Measurements from ENCODE around the gene RAB5B. TPM values are rescaled to one million over a fixed set of nuclear protein-coding genes. Genes with fewer than 3 reads are reported as not detected.

RAB5B gene
- total RNA-seq, 1 experiment from 2014 or later: 61.0 TPM

GRCh38 chr12:55933799-55934742, 39.8 kb upstream of the RAB5B start:
- Histone ChIP-seq H3K27me3 (no peaks in the 10 kb centered on the region), H3K4me1 (peaks cover 13% of the 10 kb centered on the region), H3K36me3 (no peaks in the 10 kb centered on the region), H3K27ac (no peak overlapping the region), H3K9me3 (replicated peaks) (no peaks in the 10 kb centered on the region), H3K4me3 (no peak overlapping the region)
- DNase-seq: no peak

DNA sequence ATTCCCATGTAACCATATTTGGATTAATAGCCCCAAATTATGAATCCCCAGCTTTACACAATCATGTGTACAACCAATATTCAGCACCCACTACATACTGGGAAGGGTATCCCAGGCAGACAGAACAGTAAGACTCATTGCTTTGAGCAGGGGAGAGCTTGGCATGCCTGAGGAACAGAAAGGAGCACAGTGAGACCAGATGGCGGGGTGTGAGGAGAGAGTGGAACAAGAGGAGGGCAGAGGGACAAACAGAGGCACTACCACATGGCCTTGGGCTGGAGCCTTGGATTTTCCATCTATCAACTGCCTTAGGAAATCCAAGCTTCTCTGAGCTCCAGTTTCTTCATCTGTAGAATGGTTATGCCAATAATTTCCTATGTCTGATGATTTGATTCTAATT, 39.1 kb upstream of the RAB5B start:
- H3K4me3 ChIP-seq: no peak overlapping the region
- no peak for DNase-seq
- no peak overlapping the region for H3K27ac ChIP-seq
- H3K36me3 ChIP-seq: no peaks in the 10 kb centered on the region
- no peaks in the 10 kb centered on the region for H3K27me3 ChIP-seq
- H3K4me1 ChIP-seq: peaks cover 13% of the 10 kb centered on the region
- no peaks in the 10 kb centered on the region for H3K9me3 ChIP-seq (replicated peaks)

GRCh38 chr12:55935738-55936151, 38.1 kb upstream of the RAB5B start:
- Histone ChIP-seq H3K36me3 (no peaks in the 10 kb centered on the region), H3K4me3 (no peak overlapping the region), H3K27me3 (no peaks in the 10 kb centered on the region), H3K4me1 (peaks cover 13% of the 10 kb centered on the region), H3K27ac (no peak overlapping the region), H3K9me3 (replicated peaks) (no peaks in the 10 kb centered on the region)
- no peak for DNase-seq

GRCh38 chr12:55937981-55938380, 35.9 kb upstream of the RAB5B start:
- H3K27ac ChIP-seq: no peak overlapping the region

GRCh38 chr12:55938826-55939501, 34.9 kb upstream of the RAB5B start:
- H3K36me3 ChIP-seq: no peaks in the 10 kb centered on the region
- no peaks in the 10 kb centered on the region for H3K9me3 ChIP-seq (replicated peaks)
- H3K4me3 ChIP-seq: no peak overlapping the region
- no peaks in the 10 kb centered on the region for H3K4me1 ChIP-seq
- H3K27me3 ChIP-seq: no peaks in the 10 kb centered on the region
- DNase-seq: no peak
- H3K27ac ChIP-seq: no peak overlapping the region

More at GRCh38 chr12:55937981-55938380, 35.9 kb upstream of the RAB5B start:
- H3K4me1 ChIP-seq: peaks cover 1% of the 10 kb centered on the region
- DNase-seq: no peak
- no peaks in the 10 kb centered on the region for H3K27me3 ChIP-seq
- no peaks in the 10 kb centered on the region for H3K9me3 ChIP-seq (replicated peaks)
- H3K36me3 ChIP-seq: no peaks in the 10 kb centered on the region
- H3K4me3 ChIP-seq: no peak overlapping the region

DNA sequence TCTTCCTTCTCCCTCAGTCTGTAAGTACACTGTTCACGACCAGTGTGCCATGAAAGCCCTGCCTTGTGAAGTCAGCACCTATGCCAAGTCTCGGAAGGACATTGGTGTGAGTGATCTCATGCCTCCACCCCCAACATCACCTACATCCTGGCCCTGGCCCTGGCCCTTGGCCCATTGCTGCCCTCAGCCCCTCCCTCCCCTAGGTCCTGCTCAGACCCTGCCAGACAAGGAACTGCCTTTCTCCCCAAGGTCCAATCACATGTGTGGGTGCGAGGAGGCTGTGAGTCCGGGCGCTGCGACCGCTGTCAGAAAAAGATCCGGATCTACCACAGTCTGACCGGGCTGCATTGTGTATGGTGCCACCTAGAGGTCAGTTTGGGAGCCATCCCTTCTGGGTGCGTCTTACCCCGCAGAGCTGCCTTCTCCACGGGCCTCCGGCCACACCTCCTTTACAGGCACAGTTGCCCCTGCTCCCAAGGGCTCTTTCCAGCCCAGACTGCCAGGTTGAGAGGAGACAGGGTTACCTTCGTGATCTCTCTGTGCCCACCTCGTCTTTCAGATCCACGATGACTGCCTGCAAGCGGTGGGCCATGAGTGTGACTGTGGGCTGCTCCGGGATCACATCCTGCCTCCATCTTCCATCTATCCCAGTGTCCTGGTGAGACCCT, 33.7 kb upstream of the RAB5B start:
- no peak overlapping the region for H3K27ac ChIP-seq
- H3K9me3 ChIP-seq (replicated peaks): no peaks in the 10 kb centered on the region
- no peaks in the 10 kb centered on the region for H3K4me1 ChIP-seq
- peak overlapping the region; percentile 14; the same call in 1 of the 2 replicates for H3K4me3 ChIP-seq
- no peaks in the 10 kb centered on the region for H3K27me3 ChIP-seq
- H3K36me3 ChIP-seq: no peaks in the 10 kb centered on the region
- DNase-seq: peak; percentile 80 to 91

- Histone ChIP-seq H3K27ac (no peak overlapping the region), H3K4me1 (no peaks in the 10 kb centered on the region), H3K9me3 (replicated peaks) (no peaks in the 10 kb centered on the region), H3K27me3 (no peaks in the 10 kb centered on the region), H3K36me3 (no peaks in the 10 kb centered on the region), H3K4me3 (no peak overlapping the region)
- no peak for DNase-seq
These were observed 31.8 kb upstream of the RAB5B start for GRCh38 chr12:55942055-55942454.

- H3K9me3 ChIP-seq (replicated peaks): no peaks in the 10 kb centered on the region
- no peak overlapping the region for H3K27ac ChIP-seq
- no peak overlapping the region for H3K4me3 ChIP-seq
- no peak for DNase-seq
- no peaks in the 10 kb centered on the region for H3K27me3 ChIP-seq
- no peaks in the 10 kb centered on the region for H3K36me3 ChIP-seq
- H3K4me1 ChIP-seq: no peaks in the 10 kb centered on the region
These were observed 31.2 kb upstream of the RAB5B start for GRCh38 chr12:55942577-55943136.

DNA sequence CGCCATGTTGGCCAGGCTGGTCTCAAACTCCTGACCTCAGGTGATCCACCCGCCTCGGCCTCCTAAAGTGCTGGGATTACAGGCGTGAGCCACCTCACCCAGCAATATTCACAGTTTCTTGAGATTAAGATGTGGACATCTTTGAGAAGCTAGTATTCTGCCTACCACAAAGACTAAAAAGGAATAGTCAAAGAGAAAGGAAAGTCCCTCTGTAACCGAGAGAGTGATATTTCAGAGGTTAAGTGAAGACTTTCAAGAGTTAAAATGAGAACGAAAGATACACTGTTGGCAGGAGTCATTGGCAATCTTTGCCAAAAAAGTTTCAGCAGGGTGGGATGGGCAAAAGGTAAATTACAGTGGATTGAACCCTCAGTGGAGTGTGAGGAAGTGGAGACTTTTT, 27.3 kb upstream of the RAB5B start:
- H3K27me3 ChIP-seq: no peaks in the 10 kb centered on the region
- H3K27ac ChIP-seq: no peak overlapping the region
- no peaks in the 10 kb centered on the region for H3K36me3 ChIP-seq
- no peak overlapping the region for H3K4me3 ChIP-seq
- no peaks in the 10 kb centered on the region for H3K4me1 ChIP-seq
- DNase-seq: no peak
- H3K9me3 ChIP-seq (replicated peaks): no peaks in the 10 kb centered on the region

DNA sequence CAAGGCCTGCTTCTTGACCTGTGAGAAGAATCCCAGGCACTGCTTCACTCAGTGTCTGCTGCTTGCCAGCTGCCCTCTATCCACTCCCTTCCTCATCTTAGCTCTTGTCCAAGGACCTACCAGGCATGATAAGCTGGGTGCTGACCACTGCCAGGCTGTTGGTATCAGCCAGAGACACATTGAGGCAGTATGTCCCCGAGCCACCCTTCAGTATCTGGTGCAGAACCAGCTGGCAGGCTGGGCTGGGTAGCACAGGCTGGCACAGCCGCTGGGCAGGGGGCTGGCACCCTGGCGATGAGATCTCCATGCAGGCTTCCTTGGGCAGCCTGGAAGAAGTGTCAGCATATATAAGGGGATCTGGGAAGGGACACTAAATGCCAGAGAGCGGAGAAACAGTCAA, 18.5 kb upstream of the RAB5B start:
- H3K9me3 ChIP-seq (replicated peaks): no peaks in the 10 kb centered on the region
- no peak overlapping the region for H3K27ac ChIP-seq
- H3K36me3 ChIP-seq: no peaks in the 10 kb centered on the region
- no peak for DNase-seq
- H3K4me3 ChIP-seq: no peak overlapping the region
- no peaks in the 10 kb centered on the region for H3K4me1 ChIP-seq
- H3K27me3 ChIP-seq: no peaks in the 10 kb centered on the region; the same call in 1 of the 2 replicates

DNA sequence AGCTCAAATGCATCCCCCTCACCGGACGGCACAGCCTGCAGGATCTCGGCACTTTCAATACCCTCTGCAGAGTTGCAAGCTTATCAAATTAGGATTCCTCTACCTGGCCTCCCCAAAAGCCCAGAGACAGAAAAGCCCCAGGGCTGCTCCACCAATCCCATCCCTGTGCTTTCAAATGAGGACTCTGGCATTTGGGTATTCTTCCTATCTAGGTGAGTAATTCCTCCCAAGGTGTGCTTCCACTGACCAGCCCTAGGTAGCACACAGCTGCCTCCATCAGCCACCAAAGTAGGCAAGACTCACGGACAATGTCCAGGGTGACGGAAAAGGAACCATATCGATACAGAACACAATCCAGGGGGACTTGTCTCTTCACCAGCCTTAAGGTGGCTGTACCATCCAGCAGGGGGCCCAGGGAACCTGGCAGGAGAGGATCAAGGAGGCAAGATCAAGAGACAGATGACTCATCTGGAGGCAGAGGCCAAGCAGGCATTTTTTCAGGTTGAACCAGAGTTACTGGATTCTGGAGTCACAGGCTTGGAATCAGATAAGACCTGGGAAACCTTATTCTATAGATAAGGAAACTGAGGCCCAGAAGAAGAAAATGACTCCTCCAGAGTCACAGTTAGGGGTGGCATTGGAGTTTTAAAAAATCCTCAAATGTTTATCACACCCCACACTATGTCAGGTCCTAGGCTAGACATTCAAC, 17.9 kb upstream of the RAB5B start:
- no peaks in the 10 kb centered on the region for H3K9me3 ChIP-seq (replicated peaks)
- no peak for DNase-seq
- H3K27ac ChIP-seq: no peak overlapping the region
- H3K4me3 ChIP-seq: no peak overlapping the region
- no peaks in the 10 kb centered on the region for H3K4me1 ChIP-seq
- no peaks in the 10 kb centered on the region; the same call in 1 of the 2 replicates for H3K27me3 ChIP-seq
- H3K36me3 ChIP-seq: no peaks in the 10 kb centered on the region

GRCh38 chr12:55957106-55957859, 16.6 kb upstream of the RAB5B start:
- no peak overlapping the region for H3K4me3 ChIP-seq
- H3K36me3 ChIP-seq: no peaks in the 10 kb centered on the region
- H3K9me3 ChIP-seq (replicated peaks): no peaks in the 10 kb centered on the region
- no peak overlapping the region for H3K27ac ChIP-seq
- no peaks in the 10 kb centered on the region; the same call in 1 of the 2 replicates for H3K27me3 ChIP-seq
- H3K4me1 ChIP-seq: no peaks in the 10 kb centered on the region
- no peak for DNase-seq

- no peak overlapping the region for H3K27ac ChIP-seq
- no peaks in the 10 kb centered on the region for H3K27me3 ChIP-seq
- H3K4me3 ChIP-seq: no peak overlapping the region
- no peaks in the 10 kb centered on the region for H3K9me3 ChIP-seq (replicated peaks)
- DNase-seq: no peak
- peaks cover 3% of the 10 kb centered on the region; the same call in 1 of the 2 replicates for H3K36me3 ChIP-seq
- H3K4me1 ChIP-seq: peaks cover 5% of the 10 kb centered on the region; the same call in 1 of the 2 replicates
These were observed 10.1 kb upstream of the RAB5B start for GRCh38 chr12:55963760-55964159.
